ENCODE data around the gene PKDCC. TPM values are rescaled to one million over a fixed set of nuclear protein-coding genes. Genes with fewer than 3 reads are reported as not detected.

Gene PKDCC
- total and polyA plus RNA-seq, 2 of the 13 experiments (the other 11 are each of a cell fraction or from before 2014, with no cell fraction given): 52.6 to 58.8 TPM

GRCh38 chr2:42041377-42042127 is 6.3 kb upstream of the PKDCC start:
- 39% methylated on average over 7 of the region's 7 CpGs for WGBS (ENCODE audit: low lambda C conversion rate)
- Histone ChIP-seq H4K20me1 (ENCODE audit: insufficient read depth, low read length) (no peaks in the 10 kb centered on the region), H3K4me3 (replicated peaks in 1 of 3; ENCODE audit: insufficient read depth in 1 of 3, low read depth in 2 of 3, low read length in 3 of 3) (no peak overlapping the region), H3K36me3 (replicated peaks in 1 of 2; ENCODE audit: control insufficient read depth in 1 of 2, insufficient read depth in 2 of 2, low read length in 2 of 2) (no peaks in the 10 kb centered on the region), H2AFZ (ENCODE audit: low read length) (no peak overlapping the region), H3K27me3 (ENCODE audit: control insufficient read depth in 1 of 2, insufficient read depth in 2 of 2, low read length in 2 of 2) (peaks cover 0 to 40% of the 10 kb centered on the region in 2 experiments; a peak in 3 of 5 replicates), H3K27ac (ENCODE audit: extremely low read length, insufficient read depth, low read length) (no peak overlapping the region), H3K4me1 (ENCODE audit: insufficient read depth, low read length) (peaks cover 23% of the 10 kb centered on the region), H3K9me3 (ENCODE audit: low read length) (no peaks in the 10 kb centered on the region), H3K4me2 (ENCODE audit: low read depth, low read length) (no peak overlapping the region), H3K79me2 (ENCODE audit: insufficient read depth, low read length) (no peaks in the 10 kb centered on the region), H3K9ac (ENCODE audit: insufficient read depth, low read depth, low read length) (no peak overlapping the region)
- in situ Hi-C loops (cut with HindIII; ENCODE audit: extremely low pct_ligation_motif_present, low pct_unique_long_range_greater_than_20kb) (no loop called here), intact Hi-C loops (cut with micrococcal nuclease; ENCODE audit: unreplicated experiment) (no loop called here)
- BruUV-seq (replicated peaks): no TSS peak
- no peak for FAIRE-seq
- no peak for ATAC-seq
- TF ChIP-seq KLF12 (CRISPR knock-in tag; IDR thresholded peaks at IDR 0.05; ENCODE audit: borderline replicate concordance) (no peak), ZNF629 (CRISPR knock-in tag; conservative IDR thresholded peaks at IDR 0.05) (peak; percentile 77), U2AF2 (IDR thresholded peaks at IDR 0.05; ENCODE audit: low read depth, low read length) (no peak)
- DNase-seq (ENCODE audit: low spot score): no peak
- POLR2A ChIA-PET: interaction anchor here (1.4 kb wide), 1 partner anchor 14 kb away, joined by 7 read pairs; no protein-coding TSS in a partner anchor
- CTCF ChIA-PET (ENCODE audit: low intra/inter-chr PET ratio, low total read pairs): no interaction called here

- Histone ChIP-seq H3K4me3 (replicated peaks in 1 of 3; ENCODE audit: insufficient read depth in 1 of 3, low read depth in 2 of 3, low read length in 3 of 3) (no peak overlapping the region), H3K4me1 (ENCODE audit: insufficient read depth, low read length) (peaks cover 31% of the 10 kb centered on the region), H3K9me3 (ENCODE audit: low read length) (no peaks in the 10 kb centered on the region), H3K27me3 (ENCODE audit: control insufficient read depth in 1 of 2, insufficient read depth in 2 of 2, low read length in 2 of 2) (peaks cover 0 to 45% of the 10 kb centered on the region in 2 experiments; a peak in 3 of 5 replicates), H2AFZ (ENCODE audit: low read length) (no peak overlapping the region), H3K36me3 (replicated peaks in 1 of 2; ENCODE audit: control insufficient read depth in 1 of 2, insufficient read depth in 2 of 2, low read length in 2 of 2) (no peaks in the 10 kb centered on the region), H3K9ac (ENCODE audit: insufficient read depth, low read depth, low read length) (no peak overlapping the region), H3K27ac (ENCODE audit: extremely low read length, insufficient read depth, low read length) (no peak overlapping the region), H3K79me2 (ENCODE audit: insufficient read depth, low read length) (no peaks in the 10 kb centered on the region), H4K20me1 (ENCODE audit: insufficient read depth, low read length) (no peaks in the 10 kb centered on the region), H3K4me2 (ENCODE audit: low read depth, low read length) (no peak overlapping the region)
- FAIRE-seq (no peak), ATAC-seq (no peak), DNase-seq (ENCODE audit: low spot score) (no peak)
- in situ Hi-C loops (cut with HindIII; ENCODE audit: extremely low pct_ligation_motif_present, low pct_unique_long_range_greater_than_20kb): no loop called here
- intact Hi-C loops (cut with micrococcal nuclease; ENCODE audit: unreplicated experiment): no loop called here
- 53% methylated on average over 11 of the region's 11 CpGs for WGBS (ENCODE audit: low lambda C conversion rate)
- ChIA-PET CTCF (ENCODE audit: low intra/inter-chr PET ratio, low total read pairs) (no interaction called here), POLR2A (interaction anchor here (1.1 to 1.4 kb wide), 2 partner anchors 10 to 13 kb away, joined by 4 to 7 read pairs; no protein-coding TSS in a partner anchor)
- BruUV-seq (replicated peaks): no TSS peak
- no peak for TF ChIP-seq FOXA1 (IDR thresholded peaks at IDR 0.05)
- TF ChIP-seq FOXA1 (CRISPR knock-in tag; IDR thresholded peaks at IDR 0.05): no peak
- TF ChIP-seq ZNF3 (CRISPR knock-in tag; IDR thresholded peaks at IDR 0.05): no peak
- no peak for TF ChIP-seq ZNF841 (CRISPR knock-in tag; IDR thresholded peaks at IDR 0.05; ENCODE audit: borderline replicate concordance)
- no peak for TF ChIP-seq TBX2 (CRISPR knock-in tag; IDR thresholded peaks at IDR 0.05; ENCODE audit: borderline replicate concordance)
- no peak for TF ChIP-seq ZNF513 (CRISPR knock-in tag; conservative IDR thresholded peaks at IDR 0.05)
- TF ChIP-seq, protein P1, sequence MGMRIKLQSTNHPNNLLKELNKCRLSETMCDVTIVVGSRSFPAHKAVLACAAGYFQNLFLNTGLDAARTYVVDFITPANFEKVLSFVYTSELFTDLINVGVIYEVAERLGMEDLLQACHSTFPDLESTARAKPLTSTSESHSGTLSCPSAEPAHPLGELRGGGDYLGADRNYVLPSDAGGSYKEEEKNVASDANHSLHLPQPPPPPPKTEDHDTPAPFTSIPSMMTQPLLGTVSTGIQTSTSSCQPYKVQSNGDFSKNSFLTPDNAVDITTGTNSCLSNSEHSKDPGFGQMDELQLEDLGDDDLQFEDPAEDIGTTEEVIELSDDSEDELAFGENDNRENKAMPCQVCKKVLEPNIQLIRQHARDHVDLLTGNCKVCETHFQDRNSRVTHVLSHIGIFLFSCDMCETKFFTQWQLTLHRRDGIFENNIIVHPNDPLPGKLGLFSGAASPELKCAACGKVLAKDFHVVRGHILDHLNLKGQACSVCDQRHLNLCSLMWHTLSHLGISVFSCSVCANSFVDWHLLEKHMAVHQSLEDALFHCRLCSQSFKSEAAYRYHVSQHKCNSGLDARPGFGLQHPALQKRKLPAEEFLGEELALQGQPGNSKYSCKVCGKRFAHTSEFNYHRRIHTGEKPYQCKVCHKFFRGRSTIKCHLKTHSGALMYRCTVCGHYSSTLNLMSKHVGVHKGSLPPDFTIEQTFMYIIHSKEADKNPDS (CRISPR knock-in tag; IDR thresholded peaks at IDR 0.05): no peak
- no peak for TF ChIP-seq ZNF263 (CRISPR knock-in tag; IDR thresholded peaks at IDR 0.05)
- TF ChIP-seq SP4 (CRISPR knock-in tag; IDR thresholded peaks at IDR 0.05): no peak
- no peak for TF ChIP-seq REPIN1 (CRISPR knock-in tag; IDR thresholded peaks at IDR 0.05; ENCODE audit: borderline replicate concordance, low read depth)
- no peak for TF ChIP-seq HOXD1 (CRISPR knock-in tag; IDR thresholded peaks at IDR 0.05)
These were observed 5.0 kb upstream of the PKDCC start for GRCh38 chr2:42042631-42043355.

Data from HepG2 (cell line).